HepG2 (cell line): ENCODE results near the gene KRT12. TPM values are rescaled to one million over a fixed set of nuclear protein-coding genes. Genes with fewer than 3 reads are reported as not detected.

ENCODE experiments used
- DNMT1 ChIP-seq: sonication (generic); formaldehyde crosslinking; IDR thresholded peaks from 2 replicates; pipeline ENCODE4 v1.5.1; 2020; ENCODE audit warnings: mild to moderate bottlenecking, missing genetic modification reagents
- FOXJ3 ChIP-seq: sonication (generic); formaldehyde crosslinking; IDR thresholded peaks from 2 replicates; pipeline ENCODE4 v1.4.0; 2020; ENCODE audit warnings: missing genetic modification reagents, mild to moderate bottlenecking, borderline replicate concordance
- RFX1 ChIP-seq: fragments of 450-650 bp; IDR thresholded peaks from 2 replicates; pipeline ENCODE4 v1.6.1; 2017
- ZFP36L2 ChIP-seq: sonication (generic); formaldehyde crosslinking; IDR thresholded peaks from 2 replicates; pipeline ENCODE4 v1.4.0; 2020; ENCODE audit warnings: missing genetic modification reagents
- ZKSCAN8 ChIP-seq: IDR thresholded peaks from 2 replicates; pipeline ENCODE4 v1.6.1; 2016; ENCODE audit warnings: borderline replicate concordance, missing genetic modification reagents, missing compliant biosample characterization
- ZNF225 ChIP-seq: sonication (generic); formaldehyde crosslinking; IDR thresholded peaks from 2 replicates; pipeline ENCODE4 v1.4.0; 2020; ENCODE audit warnings: mild to moderate bottlenecking, missing genetic modification reagents
- ZNF317 ChIP-seq: sonication (generic); formaldehyde crosslinking; IDR thresholded peaks from 2 replicates; pipeline ENCODE4 v1.5.0; 2020; ENCODE audit warnings: mild to moderate bottlenecking, missing genetic modification reagents
- polyA plus RNA-seq, 8 experiments: library from polyadenylated mRNA; depleted of rRNA in 3 of 8; stranded (reverse) in 7 of 8; unstranded in 1 of 8; fragments of >200 nt; fragmentation: Illumina TruSeq in 4 of 8; extraction: Trizol in 4 of 8; gene quantifications; 2 replicates each; pipeline versions ENCODE4 v1.2.1 to v1.2.3, GENCODE V29; 2011 to 2016; ENCODE audit warnings: low read depth in 4 of 8, missing spikeins in 1 of 8, mixed read lengths in 1 of 8; ENCODE audit not compliant: insufficient read depth in 1 of 8
- total RNA-seq, 5 experiments: library from RNA; depleted of rRNA; stranded (reverse); fragments of >200 nt; fragmentation: Illumina TruSeq; extraction: Trizol; gene quantifications; 2 replicates each; pipeline ENCODE4 v1.2.3, GENCODE V29; 2016; ENCODE audit warnings: low read depth in 1 of 5
- TF ChIP-seq, protein P1 (sequence below): sonication (generic); formaldehyde crosslinking; conservative IDR thresholded peaks from 2 replicates; pipeline ENCODE4 v1.8.1; 2023; ENCODE audit warnings: missing genetic modification reagents
- TF ChIP-seq, protein P2 (sequence below): sonication (generic); formaldehyde crosslinking; IDR thresholded peaks from 2 replicates; pipeline ENCODE4 v1.4.0; 2020; ENCODE audit warnings: mild to moderate bottlenecking, low read depth, missing genetic modification reagents
- TF ChIP-seq, protein P3 (sequence below), 2 experiments: sonication (generic) in 1 of 2; formaldehyde crosslinking in 1 of 2; IDR thresholded peaks; 2 replicates each; pipeline versions ENCODE4 v1.6.1 to v1.9.0; 2014 to 2022; ENCODE audit warnings: antibody characterized with exemption in 1 of 2, borderline replicate concordance in 1 of 2, inconsistent platforms in 1 of 2, low read depth in 1 of 2, missing genetic modification reagents in 1 of 2
- TF ChIP-seq, protein P4 (sequence below): IDR thresholded peaks from 2 replicates; pipeline ENCODE4 v1.6.1; 2016; ENCODE audit warnings: mild to moderate bottlenecking, missing biosample characterization, missing genetic modification reagents
- TF ChIP-seq, protein P5 (sequence below): sonication (generic); formaldehyde crosslinking; IDR thresholded peaks from 2 replicates; pipeline ENCODE4 v1.4.0; 2020; ENCODE audit warnings: mild to moderate bottlenecking, missing genetic modification reagents
- TF ChIP-seq, protein P6 (sequence below): sonication (generic); formaldehyde crosslinking; IDR thresholded peaks from 2 replicates; pipeline ENCODE4 v1.5.1; 2020; ENCODE audit warnings: missing genetic modification reagents, mild to moderate bottlenecking, borderline replicate concordance
- TF ChIP-seq, protein P7 (sequence below): sonication (generic); formaldehyde crosslinking; IDR thresholded peaks from 2 replicates; pipeline ENCODE4 v1.8.0; 2022; ENCODE audit warnings: mild to moderate bottlenecking, missing genetic modification reagents, moderate library complexity

KRT12 gene
- total and polyA plus RNA-seq, 2 of the 13 experiments (the other 11 are each of a cell fraction or from before 2014, with no cell fraction given) = 0.07 to 0.09 TPM

DNA sequence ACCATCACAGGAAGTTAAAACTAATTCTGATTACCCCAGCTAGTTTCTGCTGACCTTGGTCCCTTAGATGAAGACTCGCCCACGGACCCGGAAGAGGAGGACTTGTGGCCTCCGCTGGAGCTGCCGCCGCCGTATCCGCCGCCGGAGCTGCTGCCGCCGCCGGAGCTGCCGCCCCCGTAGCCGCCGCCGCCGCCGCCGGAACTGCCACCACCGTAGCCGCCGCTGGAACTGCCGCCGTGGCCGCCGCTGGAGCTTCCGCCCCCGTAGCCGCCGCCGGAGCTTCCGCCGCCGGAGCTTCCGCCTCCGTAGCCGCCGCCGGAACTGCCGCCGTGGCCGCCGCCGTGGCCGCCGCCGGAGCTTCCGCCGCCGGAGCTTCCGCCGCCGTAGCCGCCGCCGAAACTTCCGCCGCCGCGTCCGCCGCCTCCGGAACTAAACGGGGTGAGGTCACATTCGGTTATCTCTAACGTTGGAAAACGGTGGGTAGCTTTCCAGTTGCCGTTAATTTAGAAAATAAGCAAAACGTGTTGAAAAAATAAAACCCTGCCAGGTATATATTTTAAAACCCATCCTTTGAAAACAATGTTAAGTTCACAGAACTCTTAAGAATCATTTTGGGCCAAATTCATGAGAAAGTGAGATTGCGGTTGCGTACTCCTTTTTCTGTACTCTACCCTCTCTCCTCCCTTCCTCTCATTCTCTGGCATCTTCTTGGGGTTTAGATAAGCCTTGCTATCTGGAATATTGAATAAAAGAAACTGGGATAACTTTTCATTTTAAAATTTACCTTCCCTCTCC, 48.1 kb downstream of the KRT12 start (continued):
- TF ChIP-seq, protein P1, sequence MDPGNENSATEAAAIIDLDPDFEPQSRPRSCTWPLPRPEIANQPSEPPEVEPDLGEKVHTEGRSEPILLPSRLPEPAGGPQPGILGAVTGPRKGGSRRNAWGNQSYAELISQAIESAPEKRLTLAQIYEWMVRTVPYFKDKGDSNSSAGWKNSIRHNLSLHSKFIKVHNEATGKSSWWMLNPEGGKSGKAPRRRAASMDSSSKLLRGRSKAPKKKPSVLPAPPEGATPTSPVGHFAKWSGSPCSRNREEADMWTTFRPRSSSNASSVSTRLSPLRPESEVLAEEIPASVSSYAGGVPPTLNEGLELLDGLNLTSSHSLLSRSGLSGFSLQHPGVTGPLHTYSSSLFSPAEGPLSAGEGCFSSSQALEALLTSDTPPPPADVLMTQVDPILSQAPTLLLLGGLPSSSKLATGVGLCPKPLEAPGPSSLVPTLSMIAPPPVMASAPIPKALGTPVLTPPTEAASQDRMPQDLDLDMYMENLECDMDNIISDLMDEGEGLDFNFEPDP (CRISPR knock-in tag) = no peak
- TF ChIP-seq, protein P2, sequence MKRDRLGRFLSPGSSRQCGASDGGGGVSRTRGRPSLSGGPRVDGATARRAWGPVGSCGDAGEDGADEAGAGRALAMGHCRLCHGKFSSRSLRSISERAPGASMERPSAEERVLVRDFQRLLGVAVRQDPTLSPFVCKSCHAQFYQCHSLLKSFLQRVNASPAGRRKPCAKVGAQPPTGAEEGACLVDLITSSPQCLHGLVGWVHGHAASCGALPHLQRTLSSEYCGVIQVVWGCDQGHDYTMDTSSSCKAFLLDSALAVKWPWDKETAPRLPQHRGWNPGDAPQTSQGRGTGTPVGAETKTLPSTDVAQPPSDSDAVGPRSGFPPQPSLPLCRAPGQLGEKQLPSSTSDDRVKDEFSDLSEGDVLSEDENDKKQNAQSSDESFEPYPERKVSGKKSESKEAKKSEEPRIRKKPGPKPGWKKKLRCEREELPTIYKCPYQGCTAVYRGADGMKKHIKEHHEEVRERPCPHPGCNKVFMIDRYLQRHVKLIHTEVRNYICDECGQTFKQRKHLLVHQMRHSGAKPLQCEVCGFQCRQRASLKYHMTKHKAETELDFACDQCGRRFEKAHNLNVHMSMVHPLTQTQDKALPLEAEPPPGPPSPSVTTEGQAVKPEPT = 0 out of 2 replicates have a peak, but pooled peaks have one; percentile 39
- no peak; the same call in 1 of the 2 replicates for TF ChIP-seq FOXJ3 (CRISPR knock-in tag)
- no peak for TF ChIP-seq RFX1
- TF ChIP-seq, protein P3, sequence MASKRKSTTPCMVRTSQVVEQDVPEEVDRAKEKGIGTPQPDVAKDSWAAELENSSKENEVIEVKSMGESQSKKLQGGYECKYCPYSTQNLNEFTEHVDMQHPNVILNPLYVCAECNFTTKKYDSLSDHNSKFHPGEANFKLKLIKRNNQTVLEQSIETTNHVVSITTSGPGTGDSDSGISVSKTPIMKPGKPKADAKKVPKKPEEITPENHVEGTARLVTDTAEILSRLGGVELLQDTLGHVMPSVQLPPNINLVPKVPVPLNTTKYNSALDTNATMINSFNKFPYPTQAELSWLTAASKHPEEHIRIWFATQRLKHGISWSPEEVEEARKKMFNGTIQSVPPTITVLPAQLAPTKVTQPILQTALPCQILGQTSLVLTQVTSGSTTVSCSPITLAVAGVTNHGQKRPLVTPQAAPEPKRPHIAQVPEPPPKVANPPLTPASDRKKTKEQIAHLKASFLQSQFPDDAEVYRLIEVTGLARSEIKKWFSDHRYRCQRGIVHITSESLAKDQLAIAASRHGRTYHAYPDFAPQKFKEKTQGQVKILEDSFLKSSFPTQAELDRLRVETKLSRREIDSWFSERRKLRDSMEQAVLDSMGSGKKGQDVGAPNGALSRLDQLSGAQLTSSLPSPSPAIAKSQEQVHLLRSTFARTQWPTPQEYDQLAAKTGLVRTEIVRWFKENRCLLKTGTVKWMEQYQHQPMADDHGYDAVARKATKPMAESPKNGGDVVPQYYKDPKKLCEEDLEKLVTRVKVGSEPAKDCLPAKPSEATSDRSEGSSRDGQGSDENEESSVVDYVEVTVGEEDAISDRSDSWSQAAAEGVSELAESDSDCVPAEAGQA (IDR thresholded peaks at IDR 0.05; ENCODE audit: low read depth) = no peak
- TF ChIP-seq, protein P3 (CRISPR knock-in tag; IDR thresholded peaks at IDR 0.05; ENCODE audit: borderline replicate concordance) = no peak; the same call in 1 of the 2 replicates
- 0 out of 2 replicates have a peak, but pooled peaks have one; percentile 8 for TF ChIP-seq ZKSCAN8
- TF ChIP-seq, protein P4, sequence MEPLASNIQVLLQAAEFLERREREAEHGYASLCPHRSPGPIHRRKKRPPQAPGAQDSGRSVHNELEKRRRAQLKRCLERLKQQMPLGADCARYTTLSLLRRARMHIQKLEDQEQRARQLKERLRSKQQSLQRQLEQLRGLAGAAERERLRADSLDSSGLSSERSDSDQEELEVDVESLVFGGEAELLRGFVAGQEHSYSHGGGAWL (CRISPR knock-in tag) = no peak
- TF ChIP-seq ZNF225 (CRISPR knock-in tag) = no peak
- TF ChIP-seq, protein P5, sequence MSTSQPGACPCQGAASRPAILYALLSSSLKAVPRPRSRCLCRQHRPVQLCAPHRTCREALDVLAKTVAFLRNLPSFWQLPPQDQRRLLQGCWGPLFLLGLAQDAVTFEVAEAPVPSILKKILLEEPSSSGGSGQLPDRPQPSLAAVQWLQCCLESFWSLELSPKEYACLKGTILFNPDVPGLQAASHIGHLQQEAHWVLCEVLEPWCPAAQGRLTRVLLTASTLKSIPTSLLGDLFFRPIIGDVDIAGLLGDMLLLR (CRISPR knock-in tag) = no peak
- no peak for TF ChIP-seq ZFP36L2 (CRISPR knock-in tag)
- no peak for TF ChIP-seq DNMT1 (CRISPR knock-in tag)
- TF ChIP-seq ZNF317 (CRISPR knock-in tag) = no peak
- TF ChIP-seq, protein P6, sequence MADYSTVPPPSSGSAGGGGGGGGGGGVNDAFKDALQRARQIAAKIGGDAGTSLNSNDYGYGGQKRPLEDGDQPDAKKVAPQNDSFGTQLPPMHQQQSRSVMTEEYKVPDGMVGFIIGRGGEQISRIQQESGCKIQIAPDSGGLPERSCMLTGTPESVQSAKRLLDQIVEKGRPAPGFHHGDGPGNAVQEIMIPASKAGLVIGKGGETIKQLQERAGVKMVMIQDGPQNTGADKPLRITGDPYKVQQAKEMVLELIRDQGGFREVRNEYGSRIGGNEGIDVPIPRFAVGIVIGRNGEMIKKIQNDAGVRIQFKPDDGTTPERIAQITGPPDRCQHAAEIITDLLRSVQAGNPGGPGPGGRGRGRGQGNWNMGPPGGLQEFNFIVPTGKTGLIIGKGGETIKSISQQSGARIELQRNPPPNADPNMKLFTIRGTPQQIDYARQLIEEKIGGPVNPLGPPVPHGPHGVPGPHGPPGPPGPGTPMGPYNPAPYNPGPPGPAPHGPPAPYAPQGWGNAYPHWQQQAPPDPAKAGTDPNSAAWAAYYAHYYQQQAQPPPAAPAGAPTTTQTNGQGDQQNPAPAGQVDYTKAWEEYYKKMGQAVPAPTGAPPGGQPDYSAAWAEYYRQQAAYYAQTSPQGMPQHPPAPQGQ (CRISPR knock-in tag) = no peak
- TF ChIP-seq, protein P7, sequence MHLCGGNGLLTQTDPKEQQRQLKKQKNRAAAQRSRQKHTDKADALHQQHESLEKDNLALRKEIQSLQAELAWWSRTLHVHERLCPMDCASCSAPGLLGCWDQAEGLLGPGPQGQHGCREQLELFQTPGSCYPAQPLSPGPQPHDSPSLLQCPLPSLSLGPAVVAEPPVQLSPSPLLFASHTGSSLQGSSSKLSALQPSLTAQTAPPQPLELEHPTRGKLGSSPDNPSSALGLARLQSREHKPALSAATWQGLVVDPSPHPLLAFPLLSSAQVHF = no peak
